Sigmoid colon (tissue), 7 donors: ENCODE measurements around the gene MYL3. TPM values are rescaled to one million over a fixed set of nuclear protein-coding genes. Genes with fewer than 3 reads are reported as not detected.

ENCODE experiments used
- DNase-seq: peaks from one replicate; pipeline ENCODE4 v3.0.0-alpha.2; 2019
- H3K27ac ChIP-seq, 4 donors: fragments of 200-600 bp; sonication (generic); one replicate each; pipeline ENCODE4 v1.5.1; 2016 to 2019; ENCODE audit warnings: mild to moderate bottlenecking in 1 of 4
- H3K27me3 ChIP-seq, 3 donors: fragments of 200-600 bp; sonication (generic); one replicate each; pipeline ENCODE4 v1.5.1; 2019; ENCODE audit warnings: mild to moderate bottlenecking in 1 of 3
- H3K36me3 ChIP-seq, 4 donors: fragments of 200-600 bp; sonication (generic); one replicate each; pipeline ENCODE4 v1.5.1; 2016 to 2019
- H3K4me1 ChIP-seq, 4 donors: fragments of 200-600 bp; sonication (generic); one replicate each; pipeline ENCODE4 v1.5.1; 2017 to 2019
- H3K4me3 ChIP-seq, 4 donors: fragments of 200-600 bp; sonication (generic); one replicate each; pipeline ENCODE4 v1.5.1; 2017 to 2019; ENCODE audit warnings: mild to moderate bottlenecking in 2 of 4, moderate library complexity in 1 of 4
- H3K9me3 ChIP-seq, 4 donors: fragments of 200-600 bp in 3 of 4; sonication (generic) in 3 of 4; one replicate each; pipeline versions ENCODE4 v1.5.1 to v1.6.1; 2013 to 2019
- CTCF ChIP-seq, 4 experiments: fragments of 450-650 bp in 3 of 4; fragments of 200-600 bp in 1 of 4; IDR thresholded peaks; one replicate each; pipeline ENCODE4 v1.5.1; 2016 to 2019; ENCODE audit warnings: antibody characterized with exemption in 4 of 4, mild to moderate bottlenecking in 3 of 4, moderate library complexity in 2 of 4
- EP300 ChIP-seq, 4 donors: sonication (generic); formaldehyde crosslinking; IDR thresholded peaks; one replicate each; pipeline ENCODE4 v1.6.1; 2017; ENCODE audit warnings: antibody characterized with exemption in 4 of 4
- POLR2A ChIP-seq, 2 donors: fragments of 450-650 bp; IDR thresholded peaks; one replicate each; pipeline ENCODE4 v1.6.1; 2016; ENCODE audit warnings: antibody characterized with exemption in 2 of 2, mild to moderate bottlenecking in 2 of 2, moderate library complexity in 2 of 2
- POLR2AphosphoS5 ChIP-seq, 4 donors: sonication (generic); formaldehyde crosslinking; IDR thresholded peaks; one replicate each; pipeline ENCODE4 v1.6.1; 2017; ENCODE audit warnings: antibody characterized with exemption in 4 of 4
- WGBS, 2 donors: extraction: QIAGEN DNeasy Blood & Tissue Kit; methylation state at CpG; one replicate each; pipeline ENCODE4 v1.1.7; 2013; 5-methylcytosine and 5-hydroxymethylcytosine counted together
- intact Hi-C: fragments of 100-400 bp; cut with DNase I; formaldehyde crosslinking; loops from one replicate; pipeline ENCODE4 v1.15.1; 2023
- polyA plus RNA-seq, 3 donors: library from polyadenylated mRNA; stranded (reverse); fragments of 200-250 nt; gene quantifications; one replicate each; pipeline ENCODE4 v1.2.3, GENCODE V29; 2013
- total RNA-seq, 4 donors: library from RNA; depleted of rRNA; stranded (reverse); fragments of >200 nt; gene quantifications; one replicate each; pipeline ENCODE4 v1.1.0, GENCODE V29; 2016
- donor health status: healthy with polysubstance abuse.
- donor health status: Bipolar disorder and iron deficiency.
- donor health status: healthy.

MYL3 gene
- total and polyA plus RNA-seq, 7 donors = 1.5 to 11.8 (median 3.9) TPM

- DNase-seq = no peak
- peaks cover 12 to 22% (median 12%) of the 10 kb centered on the region in 3 donors for H3K27me3 ChIP-seq
- peaks cover 0 to 36% (median 30%) of the 10 kb centered on the region in 4 donors for H3K4me1 ChIP-seq
- no peaks in the 10 kb centered on the region for H3K36me3 ChIP-seq
- 87 to 93% methylated on average over 6 of the region's 6 CpGs for WGBS, 2 donors
- TF ChIP-seq EP300 (IDR thresholded peaks at IDR 0.05) = no peak
- no peak for TF ChIP-seq POLR2AphosphoS5 (IDR thresholded peaks at IDR 0.05)
- no peak for TF ChIP-seq POLR2A (IDR thresholded peaks at IDR 0.05)
- no peak for TF ChIP-seq CTCF (IDR thresholded peaks at IDR 0.05)
- no peaks in the 10 kb centered on the region for H3K9me3 ChIP-seq
- intact Hi-C loops = loop anchor here (5.0 kb wide), 1 partner anchor 47 kb away; no protein-coding TSS in a partner anchor
- H3K27ac ChIP-seq = no peak overlapping the region
- H3K4me3 ChIP-seq = no peak overlapping the region
Observed at GRCh38 chr3:46894256-46894655, 31.0 kb upstream of the MYL3 start.

- no peak for DNase-seq
- WGBS, 2 donors = 33 to 75% methylated on average over 9 of the region's 9 CpGs
- intact Hi-C loops = loop anchor here (5.0 kb wide), 1 partner anchor 46 kb away; no protein-coding TSS in a partner anchor
- no peak overlapping the region for H3K4me3 ChIP-seq
- no peaks in the 10 kb centered on the region for H3K9me3 ChIP-seq
- TF ChIP-seq POLR2AphosphoS5 (IDR thresholded peaks at IDR 0.05) (no peak), POLR2A (IDR thresholded peaks at IDR 0.05) (no peak), EP300 (IDR thresholded peaks at IDR 0.05) (no peak), CTCF (IDR thresholded peaks at IDR 0.05) (no peak)
- H3K4me1 ChIP-seq = peaks cover 0 to 31% (median 27%) of the 10 kb centered on the region in 4 donors
- H3K27ac ChIP-seq = no peak overlapping the region
- no peaks in the 10 kb centered on the region for H3K36me3 ChIP-seq
- H3K27me3 ChIP-seq = peaks cover 9 to 17% (median 10%) of the 10 kb centered on the region in 3 donors
Observed at GRCh38 chr3:46893763-46894162, 30.5 kb upstream of the MYL3 start.

GRCh38 chr3:46893146-46893748 lies 30.0 kb upstream of the MYL3 start:
- Histone ChIP-seq H3K4me1 (peaks cover 0 to 25% (median 21%) of the 10 kb centered on the region in 4 donors), H3K9me3 (no peaks in the 10 kb centered on the region), H3K27ac (peak overlapping the region in 3 of 4 donors; percentile 17 to 59 (median 43)), H3K36me3 (no peaks in the 10 kb centered on the region), H3K27me3 (peaks cover 4 to 12% (median 4%) of the 10 kb centered on the region in 3 donors), H3K4me3 (no peak overlapping the region)
- no peak for DNase-seq
- WGBS, 2 donors = 55 to 76% methylated on average over 6 of the region's 6 CpGs
- intact Hi-C loops = loop anchor here (5.0 kb wide), 1 partner anchor 46 kb away; no protein-coding TSS in a partner anchor
- TF ChIP-seq CTCF (IDR thresholded peaks at IDR 0.05) (no peak), POLR2A (IDR thresholded peaks at IDR 0.05) (no peak), POLR2AphosphoS5 (IDR thresholded peaks at IDR 0.05) (no peak), EP300 (IDR thresholded peaks at IDR 0.05) (no peak)

- peaks cover 0 to 4% (median 0%) of the 10 kb centered on the region in 3 donors for H3K27me3 ChIP-seq
- peak overlapping the region in 3 of 4 donors; percentile 17 to 59 (median 52) for H3K27ac ChIP-seq
- intact Hi-C loops = loop anchor here (5.0 kb wide), 1 partner anchor 45 kb away; no protein-coding TSS in a partner anchor
- peak; percentile 90 for DNase-seq
- H3K36me3 ChIP-seq = no peaks in the 10 kb centered on the region
- peak overlapping the region; percentile 2 to 53 (median 43) for H3K4me3 ChIP-seq
- TF ChIP-seq POLR2AphosphoS5 (IDR thresholded peaks at IDR 0.05) = peak in 3 of 4 donors; percentile 20 to 65 (median 23)
- TF ChIP-seq EP300 (IDR thresholded peaks at IDR 0.05) = no peak
- no peaks in the 10 kb centered on the region for H3K9me3 ChIP-seq
- 5 to 8% methylated on average over 58 of the region's 58 CpGs for WGBS, 2 donors
- peaks cover 0 to 24% (median 19%) of the 10 kb centered on the region in 4 donors for H3K4me1 ChIP-seq
Observed at GRCh38 chr3:46892285-46893145, 29.3 kb upstream of the MYL3 start.

- no peaks in the 10 kb centered on the region for H3K27me3 ChIP-seq
- H3K4me3 ChIP-seq = no peak overlapping the region
- no peaks in the 10 kb centered on the region for H3K36me3 ChIP-seq
- H3K27ac ChIP-seq = no peak overlapping the region
- no peaks in the 10 kb centered on the region for H3K9me3 ChIP-seq
- intact Hi-C loops = loop anchor here (5.0 kb wide), 1 partner anchor 44 kb away; no protein-coding TSS in a partner anchor
- TF ChIP-seq CTCF (IDR thresholded peaks at IDR 0.05) (no peak), POLR2AphosphoS5 (IDR thresholded peaks at IDR 0.05) (no peak), POLR2A (IDR thresholded peaks at IDR 0.05) (no peak), EP300 (IDR thresholded peaks at IDR 0.05) (no peak)
- no peak for DNase-seq
- WGBS, 2 donors = 87 to 89% methylated on average over 3 of the region's 3 CpGs
- peaks cover 0 to 24% (median 19%) of the 10 kb centered on the region in 4 donors for H3K4me1 ChIP-seq
Observed at GRCh38 chr3:46891132-46891531, 27.9 kb upstream of the MYL3 start.
